SK-N-SH treated with all-trans-retinoic acid at 6 μM for 48 hours (cell line): ENCODE results near the gene GID8.

Source experiments
- ATAC-seq: fragments of 200-7000 bp; cut with Tn5 transposase; 3 replicates; pipeline ENCODE4 v1.9.1; 2020; ENCODE audit warnings: mild to moderate bottlenecking, moderate library complexity
- ARNTL ChIP-seq: fragments of 450-650 bp; formaldehyde crosslinking; IDR thresholded peaks from 2 replicates; pipeline ENCODE4 v1.5.0; 2020; ENCODE audit warnings: low read depth, mild to moderate bottlenecking, moderate library complexity, borderline replicate concordance
- BACH2 ChIP-seq: fragments of 250-450 bp; sonication (Bioruptor Pico); IDR thresholded peaks from 2 replicates; pipeline ENCODE4 v1.9.0; 2021; ENCODE audit warnings: mild to moderate bottlenecking, borderline replicate concordance
- CSDC2 ChIP-seq: fragments of 250-450 bp; sonication (Bioruptor Pico); IDR thresholded peaks from 2 replicates; pipeline ENCODE4 v1.5.0; 2020; ENCODE audit warnings: mild to moderate bottlenecking, moderate library complexity
- ESRRG ChIP-seq: fragments of 250-450 bp; sonication (Bioruptor Pico); IDR thresholded peaks from 2 replicates; pipeline ENCODE4 v1.6.1; 2021; ENCODE audit warnings: mild to moderate bottlenecking
- GLIS3 ChIP-seq: fragments of 250-450 bp; sonication (Bioruptor Pico); IDR thresholded peaks from 2 replicates; pipeline ENCODE4 v1.5.0; 2020; ENCODE audit warnings: mild to moderate bottlenecking, moderate library complexity
- ISL1 ChIP-seq: fragments of 250-450 bp; sonication (Bioruptor Pico); IDR thresholded peaks from 2 replicates; pipeline ENCODE4 v2.1.2; 2022; ENCODE audit warnings: mild to moderate bottlenecking, moderate library complexity
- OSR1 ChIP-seq: fragments of 250-450 bp; sonication (Bioruptor Pico); IDR thresholded peaks from 2 replicates; pipeline ENCODE4 v1.8.0; 2022; ENCODE audit warnings: moderate library complexity, mild to moderate bottlenecking, inconsistent platforms
- PATZ1 ChIP-seq: fragments of 250-450 bp; sonication (Bioruptor Pico); IDR thresholded peaks from 2 replicates; pipeline ENCODE4 v1.8.0; 2020; ENCODE audit warnings: mild to moderate bottlenecking, moderate library complexity, borderline replicate concordance
- POU6F1 ChIP-seq: fragments of 250-450 bp; sonication (Bioruptor Pico); IDR thresholded peaks from 2 replicates; pipeline ENCODE4 v1.8.0; 2021; ENCODE audit warnings: low read depth, mild to moderate bottlenecking, moderate library complexity, borderline replicate concordance
- PPARA ChIP-seq: fragments of 250-450 bp; sonication (Bioruptor Pico); IDR thresholded peaks from 2 replicates; pipeline ENCODE4 v1.5.0; 2020; ENCODE audit warnings: mild to moderate bottlenecking, borderline replicate concordance
- SNAI2 ChIP-seq: fragments of 250-450 bp; sonication (Bioruptor Pico); IDR thresholded peaks from 2 replicates; pipeline ENCODE4 v1.5.0; 2020; ENCODE audit warnings: mild to moderate bottlenecking, moderate library complexity
- TCF4 ChIP-seq: fragments of 250-450 bp; sonication (Bioruptor Pico); IDR thresholded peaks from 2 replicates; pipeline ENCODE4 v1.8.0; 2021; ENCODE audit warnings: mild to moderate bottlenecking, moderate library complexity, borderline replicate concordance
- TOX ChIP-seq: fragments of 250-450 bp; sonication (Bioruptor Pico); IDR thresholded peaks from 2 replicates; pipeline ENCODE4 v1.8.0; 2021; ENCODE audit warnings: mild to moderate bottlenecking, moderate library complexity, borderline replicate concordance
- TSHZ2 ChIP-seq: fragments of 250-450 bp; sonication (Bioruptor Pico); IDR thresholded peaks from 2 replicates; pipeline ENCODE4 v1.5.0; 2020; ENCODE audit warnings: mild to moderate bottlenecking, moderate library complexity
- ZFP3 ChIP-seq: fragments of 250-450 bp; sonication (Bioruptor Pico); IDR thresholded peaks from 2 replicates; pipeline ENCODE4 v1.5.0; 2020; ENCODE audit warnings: mild to moderate bottlenecking, moderate library complexity
- ZFP30 ChIP-seq: fragments of 450-650 bp; formaldehyde crosslinking; IDR thresholded peaks from 2 replicates; pipeline ENCODE4 v1.5.0; 2022; ENCODE audit warnings: mild to moderate bottlenecking, moderate library complexity
- ZNF70 ChIP-seq: fragments of 450-650 bp; formaldehyde crosslinking; IDR thresholded peaks from 2 replicates; pipeline ENCODE4 v1.5.0; 2020; ENCODE audit warnings: mild to moderate bottlenecking, moderate library complexity
- ZNF8 ChIP-seq: fragments of 450-650 bp; formaldehyde crosslinking; IDR thresholded peaks from 2 replicates; pipeline ENCODE4 v1.5.0; 2020; ENCODE audit warnings: mild to moderate bottlenecking, moderate library complexity

GID8 gene

GRCh38 chr20:62956387-62957135, 18.6 kb downstream of the GID8 start:
- ATAC-seq: no peak

GRCh38 chr20:62957136-62958117, 19.5 kb downstream of the GID8 start:
- TF ChIP-seq ZFP3: no peak
- TF ChIP-seq TOX (CRISPR knock-in tag): no peak
- no peak for TF ChIP-seq POU6F1 (CRISPR knock-in tag)
- TF ChIP-seq ESRRG (CRISPR knock-in tag): no peak
- TF ChIP-seq TSHZ2 (CRISPR knock-in tag): no peak
- no peak for TF ChIP-seq PPARA (CRISPR knock-in tag)
- TF ChIP-seq SNAI2 (CRISPR knock-in tag): no peak
- TF ChIP-seq ZNF70 (CRISPR knock-in tag): no peak
- TF ChIP-seq GLIS3: no peak
- TF ChIP-seq ARNTL (CRISPR knock-in tag): no peak
- TF ChIP-seq OSR1 (CRISPR knock-in tag): no peak
- no peak for TF ChIP-seq ZNF8 (CRISPR knock-in tag)
- TF ChIP-seq CSDC2 (CRISPR knock-in tag): no peak
- TF ChIP-seq ZFP30: no peak
- TF ChIP-seq TCF4 (CRISPR knock-in tag): no peak
- no peak for ATAC-seq

More at GRCh38 chr20:62956387-62957135, 18.6 kb downstream of the GID8 start:
- TF ChIP-seq ZNF8 (CRISPR knock-in tag) (no peak), ESRRG (CRISPR knock-in tag) (no peak), ISL1 (CRISPR knock-in tag) (no peak), SNAI2 (CRISPR knock-in tag) (no peak), PATZ1 (no peak), ZFP30 (no peak), TOX (CRISPR knock-in tag) (no peak), GLIS3 (no peak), POU6F1 (CRISPR knock-in tag) (no peak), OSR1 (CRISPR knock-in tag) (no peak), BACH2 (CRISPR knock-in tag) (no peak)

GRCh38 chr20:62958388-62959100, 20.6 kb downstream of the GID8 start:
- TF ChIP-seq POU6F1 (CRISPR knock-in tag): no peak
- no peak for TF ChIP-seq ISL1 (CRISPR knock-in tag)
- no peak for TF ChIP-seq ZNF70 (CRISPR knock-in tag)
- ATAC-seq: no peak
